Liver (tissue), 3 donors: ENCODE results near the gene JUNB.

Source experiments
- ATF3 ChIP-seq: IDR thresholded peaks from 2 replicates; pipeline ENCODE4 v1.6.1; 2016; ENCODE audit warnings: antibody characterized with exemption
- EGR1 ChIP-seq, 2 donors: IDR thresholded peaks; 2 replicates each; pipeline ENCODE4 v1.6.1; 2016 to 2018; ENCODE audit warnings: antibody characterized with exemption in 2 of 2, low read depth in 2 of 2
- FOXA1 ChIP-seq: IDR thresholded peaks from 2 replicates; pipeline ENCODE4 v1.6.1; 2016; ENCODE audit warnings: antibody characterized with exemption
- GABPA ChIP-seq, 2 donors: IDR thresholded peaks in 1 of 2; conservative IDR thresholded peaks in 1 of 2; 2 replicates each; pipeline ENCODE4 v1.6.1; 2016; ENCODE audit warnings: antibody characterized with exemption in 2 of 2, mild to moderate bottlenecking in 1 of 2, moderate library complexity in 1 of 2
- JUND ChIP-seq, 2 donors: IDR thresholded peaks; 2 replicates each; pipeline ENCODE4 v1.6.1; 2016; ENCODE audit warnings: antibody characterized with exemption in 2 of 2
- MAX ChIP-seq: IDR thresholded peaks from 2 replicates; pipeline ENCODE4 v1.6.1; 2016; ENCODE audit warnings: antibody characterized with exemption
- NR2F2 ChIP-seq: IDR thresholded peaks from 2 replicates; pipeline ENCODE4 v1.6.1; 2016; ENCODE audit warnings: antibody characterized with exemption
- RAD21 ChIP-seq, 2 donors: IDR thresholded peaks; 2 replicates each; pipeline ENCODE4 v1.6.1; 2016; ENCODE audit warnings: antibody characterized with exemption in 2 of 2, mild to moderate bottlenecking in 2 of 2
- REST ChIP-seq: IDR thresholded peaks from 2 replicates; pipeline ENCODE4 v1.6.1; 2016; ENCODE audit warnings: antibody characterized with exemption, mild to moderate bottlenecking
- SP1 ChIP-seq: IDR thresholded peaks from 2 replicates; pipeline ENCODE4 v1.6.1; 2018; ENCODE audit warnings: antibody characterized with exemption, mild to moderate bottlenecking
- TAF1 ChIP-seq: conservative IDR thresholded peaks from 2 replicates; pipeline ENCODE4 v1.6.1; 2016; ENCODE audit warnings: antibody characterized with exemption, mild to moderate bottlenecking
- TF ChIP-seq, protein P1 (sequence below): fragments of 150-350 bp; IDR thresholded peaks from 2 replicates; pipeline ENCODE4 v1.5.1; 2017; ENCODE audit warnings: improper control_type of control experiment, low read depth, low read length; ENCODE audit not compliant: missing input control
- TF ChIP-seq, protein P2 (sequence below): IDR thresholded peaks from 2 replicates; pipeline ENCODE4 v1.6.1; 2016; ENCODE audit warnings: antibody characterized with exemption
- donor health status: healthy.
- donor health status: healthy.

DNA sequence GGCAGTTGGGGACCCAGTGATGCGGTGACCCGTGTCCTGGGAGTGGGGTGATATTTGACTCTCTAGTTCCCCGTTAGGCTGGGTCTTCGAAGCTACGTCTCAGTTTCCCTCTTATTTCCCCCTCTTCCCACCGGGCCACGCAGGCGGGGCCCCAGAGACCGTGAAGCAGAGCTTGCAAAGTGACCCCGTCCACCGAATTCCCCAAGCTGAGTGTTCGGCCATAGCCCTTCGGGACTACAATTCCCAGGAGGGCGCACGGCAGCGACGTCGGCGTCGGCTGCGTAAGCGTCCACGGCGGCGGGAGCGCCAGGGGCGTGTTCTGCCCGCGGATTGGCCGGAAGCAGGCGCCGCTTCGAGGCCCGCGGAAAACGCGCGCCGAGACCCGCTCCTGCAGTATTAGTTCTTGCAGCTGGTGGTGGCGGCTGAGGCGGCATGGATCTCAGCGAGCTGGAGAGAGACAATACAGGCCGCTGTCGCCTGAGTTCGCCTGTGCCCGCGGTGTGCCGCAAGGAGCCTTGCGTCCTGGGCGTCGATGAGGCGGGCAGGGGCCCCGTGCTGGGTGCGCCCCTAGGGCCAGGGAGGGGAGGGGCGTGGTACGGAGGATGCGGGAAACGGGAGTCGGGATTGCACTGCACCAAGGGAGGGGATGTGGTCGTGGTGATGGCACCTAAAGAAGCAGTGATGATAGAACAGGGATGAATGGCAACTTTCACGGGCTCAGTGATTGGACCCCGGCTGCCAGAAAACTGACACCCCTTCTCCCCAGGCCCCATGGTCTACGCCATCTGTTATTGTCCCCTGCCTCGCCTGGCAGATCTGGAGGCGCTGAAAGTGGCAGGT is 15.2 kb downstream of the JUNB start, which contains the start of gene RNASEH2A:
- TF ChIP-seq, protein P1, sequence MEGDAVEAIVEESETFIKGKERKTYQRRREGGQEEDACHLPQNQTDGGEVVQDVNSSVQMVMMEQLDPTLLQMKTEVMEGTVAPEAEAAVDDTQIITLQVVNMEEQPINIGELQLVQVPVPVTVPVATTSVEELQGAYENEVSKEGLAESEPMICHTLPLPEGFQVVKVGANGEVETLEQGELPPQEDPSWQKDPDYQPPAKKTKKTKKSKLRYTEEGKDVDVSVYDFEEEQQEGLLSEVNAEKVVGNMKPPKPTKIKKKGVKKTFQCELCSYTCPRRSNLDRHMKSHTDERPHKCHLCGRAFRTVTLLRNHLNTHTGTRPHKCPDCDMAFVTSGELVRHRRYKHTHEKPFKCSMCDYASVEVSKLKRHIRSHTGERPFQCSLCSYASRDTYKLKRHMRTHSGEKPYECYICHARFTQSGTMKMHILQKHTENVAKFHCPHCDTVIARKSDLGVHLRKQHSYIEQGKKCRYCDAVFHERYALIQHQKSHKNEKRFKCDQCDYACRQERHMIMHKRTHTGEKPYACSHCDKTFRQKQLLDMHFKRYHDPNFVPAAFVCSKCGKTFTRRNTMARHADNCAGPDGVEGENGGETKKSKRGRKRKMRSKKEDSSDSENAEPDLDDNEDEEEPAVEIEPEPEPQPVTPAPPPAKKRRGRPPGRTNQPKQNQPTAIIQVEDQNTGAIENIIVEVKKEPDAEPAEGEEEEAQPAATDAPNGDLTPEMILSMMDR: peak; percentile 1
- TF ChIP-seq SP1: peak; percentile 18
- no peak for TF ChIP-seq REST
- no peak for TF ChIP-seq RAD21 (IDR thresholded peaks at IDR 0.05)
- no peak for TF ChIP-seq TAF1
- peak in 1 of 2 donors; percentile 69 for TF ChIP-seq GABPA (IDR thresholded peaks at IDR 0.05 in 1 of 2, conservative IDR thresholded peaks at IDR 0.05 in 1 of 2)
- no peak for TF ChIP-seq ATF3
- TF ChIP-seq, protein P2, sequence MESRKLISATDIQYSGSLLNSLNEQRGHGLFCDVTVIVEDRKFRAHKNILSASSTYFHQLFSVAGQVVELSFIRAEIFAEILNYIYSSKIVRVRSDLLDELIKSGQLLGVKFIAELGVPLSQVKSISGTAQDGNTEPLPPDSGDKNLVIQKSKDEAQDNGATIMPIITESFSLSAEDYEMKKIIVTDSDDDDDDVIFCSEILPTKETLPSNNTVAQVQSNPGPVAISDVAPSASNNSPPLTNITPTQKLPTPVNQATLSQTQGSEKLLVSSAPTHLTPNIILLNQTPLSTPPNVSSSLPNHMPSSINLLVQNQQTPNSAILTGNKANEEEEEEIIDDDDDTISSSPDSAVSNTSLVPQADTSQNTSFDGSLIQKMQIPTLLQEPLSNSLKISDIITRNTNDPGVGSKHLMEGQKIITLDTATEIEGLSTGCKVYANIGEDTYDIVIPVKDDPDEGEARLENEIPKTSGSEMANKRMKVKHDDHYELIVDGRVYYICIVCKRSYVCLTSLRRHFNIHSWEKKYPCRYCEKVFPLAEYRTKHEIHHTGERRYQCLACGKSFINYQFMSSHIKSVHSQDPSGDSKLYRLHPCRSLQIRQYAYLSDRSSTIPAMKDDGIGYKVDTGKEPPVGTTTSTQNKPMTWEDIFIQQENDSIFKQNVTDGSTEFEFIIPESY: no peak
- TF ChIP-seq MAX: no peak
- TF ChIP-seq FOXA1: no peak
- TF ChIP-seq JUND (IDR thresholded peaks at IDR 0.05): no peak
- peak in 1 of 2 donors; percentile 51 for TF ChIP-seq EGR1 (IDR thresholded peaks at IDR 0.05; ENCODE audit: low read depth in 2 of 2)
- no peak for TF ChIP-seq NR2F2
